OCI-LY1 (cell line): Measurements from ENCODE around the gene NUDT13.

Experiments used
- H2AFZ ChIP-seq: fragments of 200-600 bp; sonication (generic), shearing (Covaris generic); 2 replicates; pipeline ENCODE4 v1.6.0; 2014; ENCODE audit warnings: antibody characterized with exemption, mild to moderate bottlenecking, low read length
- H3F3A ChIP-seq: fragments of 200-600 bp; sonication (generic), shearing (Covaris generic); 2 replicates; pipeline ENCODE4 v1.6.0; 2014; ENCODE audit warnings: mild to moderate bottlenecking, antibody characterized with exemption, low read length, moderate library complexity; ENCODE audit not compliant: insufficient read depth
- H3K27ac ChIP-seq: fragments of 200-600 bp; sonication (generic); 2 replicates; pipeline ENCODE4 v1.5.1; 2014; ENCODE audit warnings: low read length, mixed run types, mild to moderate bottlenecking, low read depth; ENCODE audit not compliant: poor library complexity, severe bottlenecking
- H3K27me3 ChIP-seq: fragments of 200-600 bp; sonication (generic); 2 replicates; pipeline ENCODE4 v1.6.0; 2014; ENCODE audit warnings: antibody characterized with exemption, mild to moderate bottlenecking, low read length, moderate library complexity; ENCODE audit not compliant: insufficient read depth
- H3K36me3 ChIP-seq: fragments of 200-600 bp; sonication (generic); 2 replicates; pipeline ENCODE4 v1.6.1; 2014; ENCODE audit warnings: mild to moderate bottlenecking, antibody characterized with exemption, low read length, moderate library complexity, mixed read lengths; ENCODE audit not compliant: insufficient read depth
- H3K4me1 ChIP-seq: fragments of 200-600 bp; sonication (generic); 2 replicates; pipeline ENCODE4 v1.5.1; 2014; ENCODE audit warnings: mild to moderate bottlenecking, low read length, moderate library complexity; ENCODE audit not compliant: insufficient read depth, severe bottlenecking
- H3K4me2 ChIP-seq: fragments of 200-600 bp; sonication (generic), shearing (Covaris generic); 2 replicates; pipeline ENCODE4 v1.6.1; 2014; ENCODE audit warnings: low read length
- H3K4me3 ChIP-seq: fragments of 200-600 bp; sonication (generic); 2 replicates; pipeline ENCODE4 v1.5.1; 2014; ENCODE audit warnings: low read length, low read depth, mild to moderate bottlenecking, mixed read lengths; ENCODE audit not compliant: poor library complexity, severe bottlenecking
- H3K79me2 ChIP-seq: fragments of 200-600 bp; shearing (Covaris generic); 2 replicates; pipeline ENCODE4 v1.6.1; 2016; ENCODE audit warnings: mixed run types, low read length, mixed read lengths; ENCODE audit not compliant: insufficient read depth
- H3K9ac ChIP-seq: fragments of 200-600 bp; sonication (generic), shearing (Covaris generic); 2 replicates; pipeline ENCODE4 v1.6.1; 2014; ENCODE audit warnings: mild to moderate bottlenecking, low read length, mixed read lengths
- H3K9me2 ChIP-seq: fragments of 200-600 bp; sonication (generic), shearing (Covaris generic); 2 replicates; pipeline ENCODE4 v1.6.1; 2014; ENCODE audit warnings: low read depth, mild to moderate bottlenecking, low read length, mixed read lengths
- H3K9me3 ChIP-seq: fragments of 200-600 bp; shearing (Covaris generic); 2 replicates; pipeline ENCODE4 v1.6.1; 2014; ENCODE audit warnings: low read length, mixed read lengths
- H4K20me1 ChIP-seq: fragments of 200-600 bp; sonication (generic), shearing (Covaris generic); 2 replicates; pipeline ENCODE4 v1.6.0; 2016; ENCODE audit warnings: mild to moderate bottlenecking, low read length; ENCODE audit not compliant: insufficient read depth
- EZH2 ChIP-seq: fragments of 200-600 bp; sonication (generic), shearing (Covaris generic); IDR thresholded peaks from 2 replicates; pipeline ENCODE4 v1.8.0; 2017; ENCODE audit warnings: borderline replicate concordance, mixed run types, mild to moderate bottlenecking, antibody characterized with exemption, low read length, moderate library complexity, mixed read lengths
- TF ChIP-seq, protein P1 (sequence below): fragments of 200-600 bp; sonication (generic), shearing (Covaris generic); IDR thresholded peaks from 2 replicates; pipeline ENCODE4 v1.5.1; 2017; ENCODE audit warnings: mild to moderate bottlenecking, antibody characterized with exemption, low read length, moderate library complexity, mixed read lengths

NUDT13 gene

DNA sequence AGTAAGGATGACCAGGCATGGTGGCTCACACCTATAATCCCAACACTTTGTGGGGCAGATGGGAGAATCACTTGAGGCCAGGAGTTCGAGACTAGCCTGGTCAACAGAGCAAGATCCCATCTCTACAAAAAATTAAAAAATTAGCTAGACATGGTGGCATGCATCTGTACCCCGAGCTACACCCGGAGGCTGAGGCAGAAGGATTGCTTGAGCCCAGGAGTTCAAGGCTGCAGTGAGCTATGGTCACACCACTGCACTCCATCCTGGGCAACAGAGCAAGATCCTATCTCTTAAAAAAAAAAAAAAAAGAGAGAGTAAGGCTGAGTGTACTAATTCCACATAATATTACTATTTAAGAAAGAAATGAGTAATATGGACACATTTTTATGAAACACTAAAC is 17.4 kb upstream of the NUDT13 start:
- Histone ChIP-seq H3K4me2 (no peak overlapping the region), H3K27ac (no peak overlapping the region), H3K79me2 (peaks cover 69% of the 10 kb centered on the region), H3K9ac (no peak overlapping the region), H2AFZ (no peak overlapping the region), H3K4me3 (no peak overlapping the region), H4K20me1 (peaks cover 5% of the 10 kb centered on the region; the same call in 1 of the 2 replicates), H3K9me2 (no peaks in the 10 kb centered on the region), H3F3A (no peaks in the 10 kb centered on the region; the same call in 1 of the 2 replicates), H3K9me3 (no peaks in the 10 kb centered on the region), H3K27me3 (no peaks in the 10 kb centered on the region), H3K36me3 (no peaks in the 10 kb centered on the region; the same call in 1 of the 2 replicates), H3K4me1 (peaks cover 30% of the 10 kb centered on the region)
- TF ChIP-seq, protein P1, sequence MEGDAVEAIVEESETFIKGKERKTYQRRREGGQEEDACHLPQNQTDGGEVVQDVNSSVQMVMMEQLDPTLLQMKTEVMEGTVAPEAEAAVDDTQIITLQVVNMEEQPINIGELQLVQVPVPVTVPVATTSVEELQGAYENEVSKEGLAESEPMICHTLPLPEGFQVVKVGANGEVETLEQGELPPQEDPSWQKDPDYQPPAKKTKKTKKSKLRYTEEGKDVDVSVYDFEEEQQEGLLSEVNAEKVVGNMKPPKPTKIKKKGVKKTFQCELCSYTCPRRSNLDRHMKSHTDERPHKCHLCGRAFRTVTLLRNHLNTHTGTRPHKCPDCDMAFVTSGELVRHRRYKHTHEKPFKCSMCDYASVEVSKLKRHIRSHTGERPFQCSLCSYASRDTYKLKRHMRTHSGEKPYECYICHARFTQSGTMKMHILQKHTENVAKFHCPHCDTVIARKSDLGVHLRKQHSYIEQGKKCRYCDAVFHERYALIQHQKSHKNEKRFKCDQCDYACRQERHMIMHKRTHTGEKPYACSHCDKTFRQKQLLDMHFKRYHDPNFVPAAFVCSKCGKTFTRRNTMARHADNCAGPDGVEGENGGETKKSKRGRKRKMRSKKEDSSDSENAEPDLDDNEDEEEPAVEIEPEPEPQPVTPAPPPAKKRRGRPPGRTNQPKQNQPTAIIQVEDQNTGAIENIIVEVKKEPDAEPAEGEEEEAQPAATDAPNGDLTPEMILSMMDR: no peak
- no peak for TF ChIP-seq EZH2

DNA sequence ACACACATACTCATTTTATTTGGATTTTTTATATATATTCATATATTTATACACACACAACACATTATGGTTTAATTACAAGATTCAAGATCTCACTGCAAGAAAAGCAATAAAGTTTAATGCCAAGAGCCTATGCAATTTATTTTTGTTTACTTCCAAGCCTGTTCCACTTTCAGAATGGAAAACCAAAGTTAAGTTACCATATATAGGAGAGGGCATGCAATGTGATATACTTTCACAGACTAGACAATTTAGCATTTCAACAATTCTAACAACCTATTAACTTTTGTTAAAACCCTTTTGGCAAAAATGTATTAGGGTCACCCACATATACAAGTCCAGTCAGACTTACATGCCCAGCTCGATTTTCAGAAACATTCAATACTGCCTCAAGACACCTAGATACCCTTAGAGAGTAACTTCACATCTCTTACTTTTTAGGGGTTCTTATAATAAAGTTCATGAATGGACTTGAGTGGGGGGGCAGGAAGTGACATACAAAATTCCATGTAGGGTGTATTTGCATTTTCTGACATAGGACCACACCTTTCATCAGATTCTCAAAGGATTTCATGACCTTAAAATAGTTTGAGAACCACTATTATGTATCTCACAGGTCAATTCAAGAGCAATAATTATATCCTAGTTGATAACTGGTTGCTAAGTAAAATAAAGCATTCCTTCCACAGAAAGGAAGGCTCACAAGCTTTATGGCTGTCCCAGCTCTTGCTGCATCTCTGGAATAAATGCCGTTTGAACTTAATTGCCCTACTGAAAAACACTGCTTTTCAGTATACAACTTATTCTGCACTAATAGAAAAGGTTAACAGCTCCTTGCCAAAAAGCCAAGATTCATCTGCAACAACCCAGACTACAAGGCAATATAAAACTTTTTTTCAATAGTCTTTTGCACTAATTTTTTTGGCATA is 16.1 kb upstream of the NUDT13 start:
- Histone ChIP-seq H3K4me1 (peaks cover 33% of the 10 kb centered on the region), H3K9ac (peak overlapping the region; percentile 84), H3F3A (no peaks in the 10 kb centered on the region; the same call in 1 of the 2 replicates), H3K9me3 (no peaks in the 10 kb centered on the region), H3K4me3 (peak overlapping the region; percentile 79), H3K9me2 (no peaks in the 10 kb centered on the region), H2AFZ (no peak overlapping the region), H3K27ac (peak overlapping the region; percentile 19), H3K36me3 (no peaks in the 10 kb centered on the region; the same call in 1 of the 2 replicates), H3K4me2 (peak overlapping the region; percentile 77), H4K20me1 (peaks cover 5% of the 10 kb centered on the region; the same call in 1 of the 2 replicates), H3K79me2 (peaks cover 55% of the 10 kb centered on the region), H3K27me3 (no peaks in the 10 kb centered on the region)
- no peak for TF ChIP-seq EZH2
- TF ChIP-seq, protein P1: no peak

DNA sequence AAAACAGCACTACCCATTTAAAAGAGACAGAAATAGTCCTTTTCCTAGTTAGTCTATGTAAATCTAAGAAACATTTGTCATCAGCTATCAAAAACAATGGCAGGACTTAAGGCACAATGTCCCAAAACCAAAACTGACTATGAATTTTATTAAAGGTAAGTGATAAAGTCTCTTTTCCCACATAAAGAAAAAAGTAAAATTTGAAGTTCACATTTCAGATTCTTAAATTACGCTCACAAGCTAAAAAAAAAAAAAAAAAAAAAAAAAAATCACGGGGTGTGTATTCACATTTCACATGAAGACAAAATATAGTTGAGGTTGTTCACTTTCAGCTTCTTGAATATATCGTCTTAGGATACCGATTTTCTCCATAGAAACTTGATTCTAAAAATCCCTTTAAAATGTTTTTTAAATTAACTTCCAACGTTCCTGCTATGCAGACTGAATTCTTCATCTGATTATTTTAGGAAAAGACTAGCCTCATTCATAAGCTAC is 15.2 kb upstream of the NUDT13 start:
- Histone ChIP-seq H3K27ac (peak overlapping the region; percentile 79), H3K4me3 (peak overlapping the region; percentile 79), H4K20me1 (peaks cover 5% of the 10 kb centered on the region; the same call in 1 of the 2 replicates), H3K9me3 (no peaks in the 10 kb centered on the region), H3K79me2 (peaks cover 48% of the 10 kb centered on the region), H3F3A (no peaks in the 10 kb centered on the region; the same call in 1 of the 2 replicates), H3K36me3 (no peaks in the 10 kb centered on the region; the same call in 1 of the 2 replicates), H3K4me1 (peaks cover 33% of the 10 kb centered on the region), H3K27me3 (no peaks in the 10 kb centered on the region), H3K4me2 (peak overlapping the region; percentile 77), H3K9me2 (no peaks in the 10 kb centered on the region), H3K9ac (peak overlapping the region; percentile 84), H2AFZ (no peak overlapping the region)
- TF ChIP-seq, protein P1: no peak
- TF ChIP-seq EZH2: no peak
